NCI-H226 (cell line): ENCODE results near the gene CALHM1.
A peak's percentile ranks its signal among the peaks of the same experiment; 100 is the strongest.
"Not testable (repeated sequence)": the region's sequence is repeated elsewhere in the genome, so short reads cannot be mapped to it uniquely, and the experiment has no call there.

Experiments used
- DNase-seq: peaks from one replicate; pipeline ENCODE4 v3.0.0-alpha.2; 2015

CALHM1 gene

GRCh38 chr10:103427866-103428265, 30.8 kb downstream of the CALHM1 start:
- no peak for DNase-seq

- no peak for DNase-seq
Observed at GRCh38 chr10:103423748-103424147, 35.0 kb downstream of the CALHM1 start.

GRCh38 chr10:103419101-103419500, 39.6 kb downstream of the CALHM1 start:
- DNase-seq: no peak

- DNase-seq: no peak
Observed at GRCh38 chr10:103417601-103418000, 41.1 kb downstream of the CALHM1 start.

GRCh38 chr10:103417148-103417469, 41.6 kb downstream of the CALHM1 start:
- DNase-seq: not testable (repeated sequence)

- DNase-seq: peak; percentile 7
Observed at GRCh38 chr10:103416436-103417147, 42.1 kb downstream of the CALHM1 start.

- no peak for DNase-seq
Observed at GRCh38 chr10:103415581-103415980, 43.1 kb downstream of the CALHM1 start.

- DNase-seq: no peak
Observed at GRCh38 chr10:103413564-103413963, 45.1 kb downstream of the CALHM1 start.
